Hematopoietic multipotent progenitor cell treated with erythropoietin and hydrocortisone succinate and interleukin-3 and kit ligand, for 6 days (in vitro differentiated cells): ENCODE results near the gene N4BP3.

ENCODE experiments used
- DNase-seq: peaks from one replicate; pipeline ENCODE4 v3.0.0-alpha.2; 2015

N4BP3 gene

GRCh38 chr5:178106086-178106485, 7.2 kb upstream of the N4BP3 start:
- DNase-seq = no peak

- no peak for DNase-seq
These were observed 6.6 kb upstream of the N4BP3 start for GRCh38 chr5:178106556-178107239.

GRCh38 chr5:178107756-178108310, 5.5 kb upstream of the N4BP3 start:
- DNase-seq = no peak

GRCh38 chr5:178108446-178108845, 4.9 kb upstream of the N4BP3 start:
- DNase-seq = no peak

- no peak for DNase-seq
These were observed 4.4 kb upstream of the N4BP3 start for GRCh38 chr5:178108966-178109365.

- DNase-seq = no peak
These were observed 2.8 kb upstream of the N4BP3 start for GRCh38 chr5:178110511-178110910.

- no peak for DNase-seq
These were observed 1.4 kb upstream of the N4BP3 start for GRCh38 chr5:178111925-178112324.

GRCh38 chr5:178112545-178112944, 787 bp upstream of the N4BP3 start:
- no peak for DNase-seq

GRCh38 chr5:178113841-178114324, 551 bp downstream of the N4BP3 start:
- DNase-seq = no peak

- DNase-seq = peak; percentile 87
These were observed 1.2 kb downstream of the N4BP3 start for GRCh38 chr5:178114325-178115135.

GRCh38 chr5:178115136-178115813, 1.9 kb downstream of the N4BP3 start:
- DNase-seq = no peak

- DNase-seq = no peak
These were observed 2.4 kb downstream of the N4BP3 start for GRCh38 chr5:178115814-178116142.

GRCh38 chr5:178116143-178116885, 3.0 kb downstream of the N4BP3 start:
- peak; percentile 78 for DNase-seq

- DNase-seq = no peak
These were observed 4.8 kb downstream of the N4BP3 start for GRCh38 chr5:178117923-178118701.

GRCh38 chr5:178119915-178120606, 6.7 kb downstream of the N4BP3 start:
- DNase-seq = no peak

GRCh38 chr5:178120607-178121357, 7.5 kb downstream of the N4BP3 start:
- peak; percentile 97 for DNase-seq

GRCh38 chr5:178121391-178122276, 8.3 kb downstream of the N4BP3 start:
- DNase-seq = no peak

GRCh38 chr5:178122346-178122745, 9.0 kb downstream of the N4BP3 start:
- DNase-seq = no peak
